GOT3 (cell line): ENCODE measurements around the gene GALNT17.
"Not testable (repeated sequence)": the region's sequence is repeated elsewhere in the genome, so short reads cannot be mapped to it uniquely, and the experiment has no call there.

Experiments
- DNase-seq: peaks from one replicate; lab custom pipeline; 2025; ENCODE audit warnings: mixed read lengths; lab: John Stamatoyannopoulos, UW

Gene GALNT17

GRCh38 chr7:71635849-71636248 is 503.9 kb downstream of the GALNT17 start:
- not testable (repeated sequence) for DNase-seq

- DNase-seq: no peak
Observed at GRCh38 chr7:71636329-71636728, 504.4 kb downstream of the GALNT17 start.

- no peak for DNase-seq
Observed at GRCh38 chr7:71637578-71637977, 505.6 kb downstream of the GALNT17 start.

GRCh38 chr7:71638108-71638507 is 506.2 kb downstream of the GALNT17 start:
- DNase-seq: no peak

- DNase-seq: no peak
Observed at GRCh38 chr7:71639382-71640085, 507.6 kb downstream of the GALNT17 start.

GRCh38 chr7:71643031-71643430 is 511.1 kb downstream of the GALNT17 start:
- DNase-seq: not testable (repeated sequence)

GRCh38 chr7:71645836-71646235 is 513.9 kb downstream of the GALNT17 start:
- no peak for DNase-seq

GRCh38 chr7:71649812-71650211 is 517.9 kb downstream of the GALNT17 start:
- DNase-seq: no peak

- no peak for DNase-seq
Observed at GRCh38 chr7:71650653-71651337, 518.9 kb downstream of the GALNT17 start.

- DNase-seq: no peak
Observed at GRCh38 chr7:71652510-71652909, 520.6 kb downstream of the GALNT17 start.

GRCh38 chr7:71657386-71657785 is 525.4 kb downstream of the GALNT17 start:
- DNase-seq: no peak

- no peak for DNase-seq
Observed at GRCh38 chr7:71659622-71660021, 527.7 kb downstream of the GALNT17 start.

GRCh38 chr7:71661671-71662224 is 529.8 kb downstream of the GALNT17 start:
- no peak for DNase-seq

GRCh38 chr7:71665716-71666115 is 533.8 kb downstream of the GALNT17 start:
- DNase-seq: no peak

GRCh38 chr7:71668572-71668971 is 536.6 kb downstream of the GALNT17 start:
- no peak for DNase-seq

- no peak for DNase-seq
Observed at GRCh38 chr7:71679480-71679879, 547.5 kb downstream of the GALNT17 start.

GRCh38 chr7:71682181-71682580 is 550.2 kb downstream of the GALNT17 start:
- DNase-seq: no peak

GRCh38 chr7:71682841-71683781 is 551.2 kb downstream of the GALNT17 start:
- no peak for DNase-seq

GRCh38 chr7:71687286-71687685 is 555.3 kb downstream of the GALNT17 start:
- DNase-seq: no peak

- no peak for DNase-seq
Observed at GRCh38 chr7:71687831-71688599, 556.1 kb downstream of the GALNT17 start.

GRCh38 chr7:71691538-71691937 is 559.6 kb downstream of the GALNT17 start:
- DNase-seq: no peak
